GOT3 (cell line): Measurements from ENCODE around the gene RPAIN.

Source experiments
- DNase-seq: peaks from one replicate; lab custom pipeline; 2025; ENCODE audit warnings: mixed read lengths; lab: John Stamatoyannopoulos, UW

The RPAIN gene

GRCh38 chr17:5419959-5420653 is at the start of gene RPAIN:
TSS of gene RPAIN (plus strand) at chr17:5420182. CDS start at chr17:5420211, 29 bp downstream.
- no peak for DNase-seq

- DNase-seq = no peak
Measured at GRCh38 chr17:5370411-5370810, 49.6 kb upstream of the RPAIN start.

GRCh38 chr17:5373112-5373511 is 46.9 kb upstream of the RPAIN start:
- DNase-seq = no peak

DNA sequence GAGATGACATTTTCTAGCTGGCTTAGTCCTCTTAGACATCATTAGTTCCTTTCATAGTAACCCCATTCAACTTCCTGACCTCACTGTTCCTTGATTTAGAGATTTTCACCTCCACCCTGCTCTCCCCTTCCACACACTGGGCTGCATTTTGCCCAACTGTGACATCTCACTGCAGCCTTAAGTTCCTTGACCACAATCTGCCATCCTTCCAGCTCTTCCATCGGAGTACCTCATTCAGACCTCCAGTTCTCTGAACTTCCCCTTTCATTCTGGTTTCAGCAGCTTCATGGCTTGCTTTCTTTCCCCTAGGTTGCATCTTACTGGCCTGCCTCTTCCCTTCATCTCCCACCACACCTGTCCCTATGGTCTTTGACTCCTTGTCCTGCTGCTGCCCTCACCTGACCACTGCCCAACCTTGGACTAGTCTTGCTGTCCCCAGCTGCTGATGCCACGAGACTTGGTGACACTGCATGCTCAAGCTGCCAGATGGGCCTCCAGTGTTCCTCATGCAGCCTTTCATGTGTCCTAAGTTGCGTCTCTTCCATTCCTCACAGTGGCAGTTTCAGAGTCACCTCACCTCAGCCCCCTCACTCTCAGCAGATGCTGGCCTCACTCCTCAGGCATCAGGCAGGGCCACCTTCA is 41.3 kb upstream of the RPAIN start:
- DNase-seq = no peak

- DNase-seq = no peak
Measured at GRCh38 chr17:5379351-5380107, 40.5 kb upstream of the RPAIN start.

- DNase-seq = no peak
Measured at GRCh38 chr17:5380491-5381135, 39.4 kb upstream of the RPAIN start.

- no peak for DNase-seq
Measured at GRCh38 chr17:5381542-5381941, 38.4 kb upstream of the RPAIN start.

DNA sequence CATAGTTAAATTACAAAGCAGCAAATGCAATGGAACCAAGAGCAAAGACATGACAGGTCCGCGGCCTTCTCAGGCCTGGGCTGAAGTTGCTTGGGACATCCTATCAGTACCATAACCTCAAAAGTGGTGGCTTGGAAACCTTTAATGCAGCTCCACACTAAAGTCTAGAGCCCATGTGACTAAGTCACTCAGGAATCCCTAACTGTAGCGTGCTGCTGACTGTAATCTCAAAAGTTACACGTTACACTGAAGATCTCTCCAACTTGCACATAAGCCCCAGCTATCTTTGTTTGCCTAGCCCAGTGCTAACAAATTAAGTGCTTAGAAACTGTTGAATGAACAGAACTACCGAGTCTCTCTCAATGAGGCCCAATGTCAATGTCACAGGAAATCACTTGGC is 28.3 kb upstream of the RPAIN start:
- no peak for DNase-seq

DNA sequence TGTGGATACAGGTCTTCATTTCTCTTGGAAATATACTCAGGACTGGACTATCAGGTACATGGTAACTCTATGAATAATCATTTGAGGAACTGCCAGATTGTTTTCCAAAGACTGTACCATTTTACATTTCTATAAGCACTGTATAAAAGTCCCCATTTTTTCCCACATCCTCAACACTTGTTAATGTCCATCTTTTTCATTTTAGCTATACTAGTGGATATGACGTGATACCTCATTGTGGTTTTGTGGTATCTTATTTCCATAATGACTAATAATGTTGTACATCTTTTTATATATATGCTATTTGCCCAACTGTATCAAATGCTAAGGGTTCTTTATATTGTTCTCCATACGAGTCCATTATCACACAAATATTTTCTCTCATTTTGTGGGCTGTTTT is 23.4 kb upstream of the RPAIN start:
- DNase-seq = no peak

DNA sequence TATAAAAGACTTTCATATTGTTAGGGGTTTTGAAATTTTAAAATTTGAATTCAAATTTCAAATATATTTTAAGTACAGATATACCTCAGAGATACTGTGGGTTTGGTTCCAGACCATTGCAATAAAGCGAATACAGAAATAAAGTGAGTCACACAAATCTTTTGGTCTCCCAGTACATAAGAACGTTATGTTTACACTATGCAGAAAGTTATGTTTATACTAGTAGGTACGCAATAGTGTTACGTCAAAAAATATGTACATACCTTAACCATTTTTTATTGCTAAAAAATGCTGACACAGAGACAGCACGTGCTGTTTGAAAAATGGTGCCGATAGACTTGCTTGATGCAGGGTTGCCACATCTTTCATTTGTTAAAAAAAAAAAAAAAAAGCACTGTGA is 20.2 kb upstream of the RPAIN start:
- DNase-seq = no peak

DNA sequence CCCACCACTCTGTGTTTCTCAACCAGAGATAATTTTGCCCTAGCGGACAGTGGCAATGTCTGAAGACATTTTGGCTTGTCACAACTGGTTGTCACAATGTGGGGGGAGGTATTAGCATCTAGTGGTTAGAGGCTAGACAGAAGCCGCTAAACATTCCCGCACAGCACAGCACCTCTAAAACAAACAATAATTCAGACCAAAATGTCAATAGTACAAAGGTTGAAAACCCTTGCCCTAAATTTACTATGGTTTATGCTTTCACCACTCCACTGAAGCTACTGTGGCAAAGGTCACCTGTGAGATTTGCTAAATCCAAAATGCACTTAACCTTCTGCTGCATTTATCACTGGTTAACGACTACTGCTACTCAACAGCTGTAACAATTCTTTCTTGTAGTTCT is 14.6 kb upstream of the RPAIN start:
- no peak for DNase-seq

- DNase-seq = no peak
Measured at GRCh38 chr17:5408186-5408585, 11.8 kb upstream of the RPAIN start.

- no peak for DNase-seq
Measured at GRCh38 chr17:5410594-5411272, 9.2 kb upstream of the RPAIN start.

DNA sequence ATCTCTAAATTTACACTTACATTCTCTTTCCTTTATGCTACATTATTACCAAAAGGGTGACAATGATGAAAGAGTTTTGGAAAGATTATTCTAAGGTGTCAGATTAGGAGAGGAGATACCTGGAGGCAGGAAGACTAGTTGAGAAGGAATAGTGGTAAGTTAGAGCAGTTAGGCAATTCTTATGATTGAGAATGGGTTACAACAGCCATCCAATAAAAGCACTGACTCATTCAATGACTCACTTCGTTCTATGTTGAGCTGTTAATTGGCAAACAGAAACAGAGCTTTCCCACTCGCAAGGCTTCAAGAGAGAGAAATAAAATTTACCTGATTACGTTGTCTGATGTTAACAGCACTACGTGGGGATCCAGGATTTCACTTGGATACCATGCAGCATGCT is 6.3 kb upstream of the RPAIN start:
- DNase-seq = no peak

- no peak for DNase-seq
Measured at GRCh38 chr17:5416901-5417300, 3.1 kb upstream of the RPAIN start.

DNA sequence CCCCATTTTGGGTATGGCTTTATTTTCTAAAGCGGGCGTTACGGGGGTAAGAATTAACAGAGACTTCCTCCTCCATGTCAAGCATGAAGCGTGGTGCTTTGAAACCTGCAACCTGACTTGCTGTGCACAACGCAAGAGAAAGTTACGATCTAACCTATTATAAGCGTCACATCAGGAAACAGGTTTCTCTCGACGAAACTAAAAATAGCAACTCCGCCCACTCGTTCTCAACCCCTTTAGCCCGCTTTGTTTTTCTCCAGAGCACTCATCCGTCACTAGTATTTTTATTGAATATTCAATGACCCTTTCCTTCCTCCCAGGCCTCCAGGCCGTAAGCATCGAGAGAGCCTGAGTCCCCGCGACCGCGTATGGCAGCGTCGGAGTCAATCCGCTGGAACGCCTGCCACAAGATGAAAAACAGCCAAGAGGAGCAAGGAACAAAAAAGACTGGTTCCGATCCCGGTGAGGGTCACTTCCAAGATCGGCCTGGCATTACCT is 1.1 kb upstream of the RPAIN start:
- DNase-seq = no peak

DNA sequence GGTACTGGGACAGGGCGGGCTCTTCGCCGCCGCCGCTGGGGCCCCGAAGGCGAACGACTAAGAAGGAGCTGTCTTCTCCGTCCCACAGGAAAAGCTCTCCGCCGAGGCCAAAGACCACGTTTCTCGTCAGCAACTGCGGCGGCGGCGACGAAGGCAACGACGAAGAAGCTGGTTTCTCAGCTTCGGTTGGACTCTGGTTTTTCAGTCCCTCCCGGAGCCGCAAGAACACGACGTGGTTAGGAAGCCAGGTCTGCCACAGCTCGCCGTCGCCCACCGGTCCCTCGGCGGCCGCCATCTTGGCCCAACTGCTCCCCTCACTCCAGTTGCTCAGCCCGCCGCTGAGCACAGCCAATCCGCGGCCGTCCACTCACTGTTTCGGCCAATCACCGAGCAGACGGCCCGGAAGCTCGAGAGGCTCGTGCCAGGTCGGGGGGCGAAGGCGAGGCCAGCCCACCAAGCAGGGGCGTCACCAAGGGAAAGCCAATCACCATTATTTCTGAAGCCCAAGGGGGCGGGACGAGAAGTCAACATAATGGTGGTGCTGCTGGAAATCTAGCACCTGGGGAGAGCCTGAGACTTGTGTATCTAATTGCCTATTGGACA is 525 bp upstream of the RPAIN start, which contains the start of gene NUP88:
Gene NUP88 (minus strand): TSS at position 307 of the 603 bp plus-strand sequence. CDS start 12 bp downstream, at position 295.
- DNase-seq = peak; percentile 68

- DNase-seq = no peak
Measured at GRCh38 chr17:5422505-5422904, 2.5 kb downstream of the RPAIN start.

- no peak for DNase-seq
Measured at GRCh38 chr17:5424909-5425308, 4.9 kb downstream of the RPAIN start.

GRCh38 chr17:5425826-5426225 is 5.8 kb downstream of the RPAIN start:
- no peak for DNase-seq

DNA sequence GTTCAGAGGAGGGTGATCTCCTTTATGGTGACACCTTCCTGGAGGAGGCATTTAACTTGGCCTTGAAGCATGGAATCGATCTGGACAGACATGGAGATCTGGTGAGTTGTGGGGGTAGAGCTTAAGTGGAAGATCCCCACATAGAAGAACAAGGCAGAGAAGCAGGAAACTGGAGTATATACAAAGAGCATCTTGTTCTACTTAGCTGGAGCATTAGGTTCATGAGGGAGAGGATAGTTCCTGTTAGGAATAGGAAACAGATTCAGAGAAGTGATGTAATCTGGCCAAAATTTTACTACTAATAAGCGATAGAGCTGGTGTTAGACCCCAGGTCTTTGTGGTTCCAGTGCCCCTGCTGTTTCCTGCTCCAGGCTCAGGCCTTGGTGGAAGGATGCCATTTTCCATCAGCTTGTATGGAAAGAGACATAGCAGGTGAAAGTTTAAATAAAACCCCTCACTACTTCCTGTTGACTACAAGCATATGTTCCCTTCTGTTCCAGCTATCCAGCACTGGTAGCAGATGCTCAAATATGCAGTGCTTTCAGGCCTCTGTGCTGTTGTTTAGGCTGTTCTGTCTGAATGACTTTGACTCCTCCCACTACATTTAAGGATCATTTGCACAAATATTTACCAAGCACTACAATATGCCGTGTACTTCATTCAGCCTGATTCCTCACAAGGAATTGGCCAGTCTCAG is 9.4 kb downstream of the RPAIN start:
- DNase-seq = no peak
